DMS53 (cell line): ENCODE data around the gene ZNF354C.

Source experiments
- DNase-seq: peaks from one replicate; lab custom pipeline; 2025; lab: John Stamatoyannopoulos, UW

Gene ZNF354C

GRCh38 chr5:179127136-179128040, 67.2 kb downstream of the ZNF354C start:
- no peak for DNase-seq

- DNase-seq = no peak
Measured at GRCh38 chr5:179128041-179128365, 67.8 kb downstream of the ZNF354C start.

GRCh38 chr5:179128976-179129375, 68.8 kb downstream of the ZNF354C start:
- no peak for DNase-seq

GRCh38 chr5:179129607-179130071, 69.5 kb downstream of the ZNF354C start:
- DNase-seq = no peak

DNA sequence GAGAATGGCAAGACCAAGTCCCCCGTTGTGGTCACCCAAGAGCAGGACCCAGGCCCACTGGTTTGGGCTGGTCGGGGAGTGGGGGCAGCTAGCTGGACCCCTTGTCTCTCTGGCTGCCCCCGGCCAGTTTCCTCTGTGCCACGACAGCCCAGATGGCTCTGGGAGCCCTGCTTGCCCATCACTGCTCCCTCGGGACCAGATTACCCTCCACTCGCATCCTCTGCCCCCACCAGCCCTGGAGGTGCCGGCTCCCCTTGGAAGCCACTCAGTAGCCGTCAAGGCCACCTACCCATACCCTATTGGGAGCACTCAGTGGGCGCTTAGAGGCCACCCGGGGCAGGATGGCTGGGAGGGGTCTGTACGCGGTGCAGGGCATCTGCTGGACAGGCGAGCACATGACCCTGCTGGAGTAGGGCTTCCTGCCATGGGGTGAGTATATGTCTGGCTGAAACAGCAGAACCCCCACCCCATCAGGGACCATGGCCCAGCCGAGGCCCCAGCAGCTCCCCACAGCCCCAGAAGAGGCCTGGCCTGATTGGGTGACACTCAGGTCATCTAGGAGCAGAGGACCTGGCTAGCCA, 70.0 kb downstream of the ZNF354C start:
- DNase-seq = no peak

DNA sequence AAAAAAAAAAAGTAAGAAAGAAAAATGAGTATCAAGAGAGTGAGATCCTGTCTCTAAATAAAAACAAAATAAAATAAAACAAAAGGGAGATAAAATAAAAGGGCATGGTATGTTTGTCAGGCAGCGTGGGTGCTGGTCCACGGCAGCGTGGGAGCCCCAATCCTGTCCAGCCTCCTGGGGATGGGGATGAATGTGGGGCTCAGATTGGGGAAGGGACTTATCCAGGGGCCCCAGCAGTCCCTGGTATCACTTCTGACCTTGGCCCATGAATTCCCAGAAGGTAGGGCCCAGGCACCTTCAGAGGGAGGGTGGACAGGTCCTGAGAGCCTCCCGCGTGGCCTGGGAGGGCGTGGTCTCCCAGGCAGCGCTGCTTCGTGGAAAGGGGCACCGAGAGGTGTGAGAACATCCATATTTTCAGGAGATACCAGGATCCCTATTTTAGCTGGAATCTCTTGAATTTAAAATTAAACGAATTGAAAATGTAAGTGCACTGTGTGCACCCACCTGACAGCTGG, 71.2 kb downstream of the ZNF354C start:
- DNase-seq = no peak

DNA sequence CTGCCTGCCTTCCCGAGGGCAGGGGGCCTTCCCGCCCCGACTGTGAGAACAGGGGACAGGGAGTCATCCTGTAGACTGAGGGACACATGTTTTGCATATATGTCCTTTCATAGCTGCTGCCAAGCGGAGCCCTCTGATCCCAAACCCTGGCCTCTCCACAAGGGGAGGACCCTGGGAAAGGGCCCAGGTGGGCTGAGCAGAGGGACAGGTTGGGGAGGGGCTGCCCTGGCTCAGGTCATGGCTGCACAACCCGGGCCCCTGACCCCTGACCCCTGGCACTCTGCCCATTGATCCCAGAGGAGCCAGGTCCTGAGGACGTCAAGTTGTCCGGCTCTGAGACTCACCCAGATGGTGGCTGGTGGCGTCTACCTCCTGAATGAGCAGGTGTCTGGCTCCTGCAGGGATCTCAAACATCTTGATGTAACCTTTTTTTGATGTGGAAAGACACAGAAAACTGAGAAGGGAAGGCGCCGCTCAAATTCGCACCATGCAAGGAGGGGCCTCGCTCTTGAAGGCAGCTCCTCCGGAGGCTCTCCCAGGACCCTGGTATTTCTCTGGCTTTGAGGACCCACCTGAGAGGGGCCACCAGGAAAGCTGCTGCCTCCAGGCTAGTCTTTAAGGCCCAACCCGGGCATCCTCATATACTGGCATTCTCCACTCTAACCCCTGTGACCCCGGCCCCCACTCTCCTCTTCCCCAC, 71.9 kb downstream of the ZNF354C start:
- no peak for DNase-seq

GRCh38 chr5:179132586-179133355, 72.6 kb downstream of the ZNF354C start:
- DNase-seq = no peak
